GM12878 (cell line): ENCODE measurements around the gene GSS. TPM values are rescaled to one million over a fixed set of nuclear protein-coding genes. Genes with fewer than 3 reads are reported as not detected.

Experiments used
- ATAC-seq: fragments of 200-7000 bp; cut with Tn5 transposase; 3 replicates; pipeline ENCODE4 v1.9.1; 2020; ENCODE audit warnings: mild to moderate bottlenecking, moderate library complexity
- BruUV-seq: library from RNA; stranded (reverse); fragments of 400-500 nt; replicated peaks from 2 replicates; lab custom pipeline; 2021; lab: Mats Ljungman, UMichigan
- CTCF ChIA-PET: fragments of 300-600 bp; sonication (Branson Sonifier 250); formaldehyde crosslinking; extraction: SDS; loops from one replicate; lab custom pipeline; 2021; ENCODE audit warnings: inconsistent platforms; lab: Yijun Ruan, JAX
- POLR2A ChIA-PET: fragments of 350-600 bp; formaldehyde crosslinking; extraction: SDS; loops from one replicate; lab custom pipeline; 2021; ENCODE audit warnings: inconsistent platforms; lab: Charles Lee
- RAD21 ChIA-PET: fragments of 300-600 bp; sonication (Branson Sonifier 250); formaldehyde crosslinking; loops from one replicate; lab custom pipeline; 2023; ENCODE audit warnings: antibody characterized with exemption; ENCODE audit not compliant: unreplicated experiment; lab: Charles Lee
- SMC1A ChIA-PET: fragments of 300-600 bp; sonication (Branson Sonifier 250); formaldehyde crosslinking; loops from one replicate; lab custom pipeline; 2023; ENCODE audit not compliant: unreplicated experiment, uncharacterized antibody; lab: Charles Lee
- DNase-seq: peaks from one replicate; pipeline ENCODE4 v3.0.0-alpha.2; 2011; ENCODE audit warnings: low read depth, low spot score
- FAIRE-seq: peaks from 3 replicates; lab custom pipeline; 2011; peaks lifted over from hg19 to GRCh38; lab: Jason Lieb, UNC
- H2AFZ ChIP-seq: 2 replicates; pipeline ENCODE4 v1.6.0; 2011; ENCODE audit warnings: low read depth, low read length, control low read depth; ENCODE audit not compliant: control insufficient read depth
- H3K27ac ChIP-seq: 2 replicates; pipeline ENCODE4 v1.5.1; 2011; ENCODE audit warnings: control low read depth; ENCODE audit not compliant: control insufficient read depth, insufficient read depth
- H3K27me3 ChIP-seq, 2 experiments: replicated peaks in 1 of 2; 2 replicates each; pipeline versions ENCODE4 v1.6.0 to v1.6.1; 2011; ENCODE audit warnings: low read length in 1 of 2; ENCODE audit not compliant: control insufficient read depth in 2 of 2, insufficient read depth in 2 of 2
- H3K36me3 ChIP-seq, 2 experiments: 2 replicates each; pipeline ENCODE4 v1.5.1; 2011; ENCODE audit warnings: low read length in 1 of 2; ENCODE audit not compliant: control insufficient read depth in 2 of 2, insufficient read depth in 2 of 2
- H3K4me1 ChIP-seq: 2 replicates; pipeline ENCODE4 v1.6.1; 2011; ENCODE audit warnings: mild to moderate bottlenecking, low read length, moderate library complexity, mixed read lengths; ENCODE audit not compliant: control insufficient read depth, insufficient read depth
- H3K4me2 ChIP-seq: 2 replicates; pipeline ENCODE4 v1.6.0; 2011; ENCODE audit warnings: control low read depth; ENCODE audit not compliant: control insufficient read depth, insufficient read depth
- H3K4me3 ChIP-seq: fragments of 200-600 bp; sonication (generic); 2 replicates; pipeline ENCODE4 v1.5.1; 2016
- H3K79me2 ChIP-seq: 2 replicates; pipeline ENCODE4 v1.6.0; 2011; ENCODE audit warnings: low read length; ENCODE audit not compliant: control insufficient read depth, insufficient read depth
- H3K9ac ChIP-seq: 2 replicates; pipeline ENCODE4 v1.8.0; 2011; ENCODE audit warnings: low read length, control low read depth, mixed read lengths; ENCODE audit not compliant: control insufficient read depth, insufficient read depth
- H3K9me3 ChIP-seq: replicated peaks from 3 replicates; pipeline ENCODE4 v1.5.1; 2011; ENCODE audit warnings: mild to moderate bottlenecking, low read length; ENCODE audit not compliant: control insufficient read depth, insufficient read depth
- H4K20me1 ChIP-seq: 2 replicates; pipeline ENCODE4 v1.6.0; 2011; ENCODE audit not compliant: control insufficient read depth, insufficient read depth
- CBFB ChIP-seq: IDR thresholded peaks from 2 replicates; pipeline ENCODE4 v1.6.1; 2016; ENCODE audit warnings: antibody characterized with exemption, low read depth
- CBX3 ChIP-seq: fragments of 200-600 bp; sonication (generic); IDR thresholded peaks from 2 replicates; pipeline ENCODE4 v1.6.1; 2016; ENCODE audit warnings: low read depth, borderline replicate concordance
- CHD2 ChIP-seq: IDR thresholded peaks from 2 replicates; pipeline ENCODE4 v1.6.1; 2011; ENCODE audit warnings: low read depth, low read length, improper control_type of control experiment, borderline replicate concordance
- EP300 ChIP-seq, 2 experiments: fragments of 150-350 bp in 1 of 2; IDR thresholded peaks; 2 replicates each; pipeline ENCODE4 v1.6.1; 2011 to 2012; ENCODE audit warnings: low read depth in 2 of 2, low read length in 2 of 2, borderline replicate concordance in 1 of 2, improper control_type of control experiment in 1 of 2, inconsistent platforms in 1 of 2; ENCODE audit not compliant: control insufficient read depth in 1 of 2
- HDGF ChIP-seq: fragments of 450-650 bp; IDR thresholded peaks from 2 replicates; pipeline ENCODE4 v1.6.1; 2016; ENCODE audit warnings: antibody characterized with exemption
- MEF2A ChIP-seq: IDR thresholded peaks from 2 replicates; pipeline ENCODE4 v1.6.1; 2011; ENCODE audit warnings: low read depth, mild to moderate bottlenecking, low read length, moderate library complexity; ENCODE audit not compliant: insufficient read depth
- NFIC ChIP-seq: IDR thresholded peaks from 2 replicates; pipeline ENCODE4 v1.6.1; 2012; ENCODE audit warnings: low read depth, mild to moderate bottlenecking, inconsistent platforms, low read length, moderate library complexity
- PAX5 ChIP-seq: IDR thresholded peaks from 2 replicates; pipeline ENCODE4 v1.6.1; 2011; ENCODE audit warnings: low read depth, low read length, borderline replicate concordance
- PBX3 ChIP-seq: IDR thresholded peaks from 2 replicates; pipeline ENCODE4 v1.6.1; 2011; ENCODE audit warnings: mild to moderate bottlenecking, low read depth, low read length, moderate library complexity; ENCODE audit not compliant: insufficient replicate concordance
- SREBF2 ChIP-seq: IDR thresholded peaks from 2 replicates; pipeline ENCODE4 v1.6.1; 2012; ENCODE audit warnings: mild to moderate bottlenecking, low read length
- TARDBP ChIP-seq: IDR thresholded peaks from 2 replicates; pipeline ENCODE4 v1.6.1; 2016; ENCODE audit warnings: borderline replicate concordance
- YBX1 ChIP-seq: fragments of 450-650 bp; IDR thresholded peaks from 2 replicates; pipeline ENCODE4 v1.6.1; 2016; ENCODE audit warnings: antibody characterized with exemption
- ZNF207 ChIP-seq: fragments of 450-650 bp; IDR thresholded peaks from 2 replicates; pipeline ENCODE4 v1.6.1; 2014; ENCODE audit warnings: antibody characterized with exemption, mild to moderate bottlenecking, borderline replicate concordance
- ZNF274 ChIP-seq: IDR thresholded peaks from one replicate; pipeline ENCODE4 v1.8.0; 2011; ENCODE audit not compliant: insufficient read length, insufficient read depth
- WGBS: methylation state at CpG from one replicate; pipeline ENCODE4 v1.1.6; 2016; ENCODE audit warnings: low lambda C conversion rate; ENCODE audit not compliant: insufficient replicate concordance, insufficient coverage; ENCODE audit errors: missing lambda C conversion rate; 5-methylcytosine and 5-hydroxymethylcytosine counted together
- in situ Hi-C: fragments of 300-500 bp; cut with MboI; formaldehyde crosslinking; loops from 9 replicates; pipeline ENCODE4 v1.14.3; 2018; ENCODE audit warnings: mixed read lengths
- intact Hi-C: fragments of 100-400 bp; cut with micrococcal nuclease; formaldehyde crosslinking; loops from one replicate; pipeline ENCODE4 v1.14.2; 2022; ENCODE audit not compliant: unreplicated experiment
- polyA plus RNA-seq, 11 experiments: library from polyadenylated mRNA; depleted of rRNA in 4 of 11; unstranded in 6 of 11; stranded (reverse) in 5 of 11; fragments of >200 nt; fragmentation: Nextera tagmentation in 4 of 11; fragmentation: Illumina TruSeq in 1 of 11; extraction: Ambion mirVana in 4 of 11; extraction: Trizol in 1 of 11; gene quantifications; 1 replicate in 1 of 11; 2 replicates in 10 of 11; pipeline versions ENCODE4 v1.2.1 to v1.2.3, GENCODE V29; 2011 to 2016; ENCODE audit warnings: inconsistent platforms in 2 of 11, missing spikeins in 2 of 11, low read depth in 1 of 11
- total RNA-seq, 4 experiments: library from RNA; depleted of rRNA in 3 of 4; stranded (reverse); fragments of >200 nt in 3 of 4; fragmentation: Illumina TruSeq in 1 of 4; extraction: Trizol in 1 of 4; gene quantifications; 2 replicates each; pipeline versions ENCODE4 v1.2.1 to v1.2.3, GENCODE V29; 2013 to 2021
- TF ChIP-seq, protein P1 (sequence below): fragments of 450-650 bp; IDR thresholded peaks from 2 replicates; pipeline ENCODE4 v1.6.1; 2017; ENCODE audit warnings: antibody characterized with exemption, mild to moderate bottlenecking, moderate library complexity
- TF ChIP-seq, protein P2 (sequence below): fragments of 150-350 bp; IDR thresholded peaks from 2 replicates; pipeline ENCODE4 v1.6.1; 2016; ENCODE audit warnings: low read depth, low read length

The GSS gene
- total and polyA plus RNA-seq, 10 of the 15 experiments (the other 5 are each of a cell fraction or from before 2014, with no cell fraction given), result 12.7 to 120 (median 67.4) TPM

DNA sequence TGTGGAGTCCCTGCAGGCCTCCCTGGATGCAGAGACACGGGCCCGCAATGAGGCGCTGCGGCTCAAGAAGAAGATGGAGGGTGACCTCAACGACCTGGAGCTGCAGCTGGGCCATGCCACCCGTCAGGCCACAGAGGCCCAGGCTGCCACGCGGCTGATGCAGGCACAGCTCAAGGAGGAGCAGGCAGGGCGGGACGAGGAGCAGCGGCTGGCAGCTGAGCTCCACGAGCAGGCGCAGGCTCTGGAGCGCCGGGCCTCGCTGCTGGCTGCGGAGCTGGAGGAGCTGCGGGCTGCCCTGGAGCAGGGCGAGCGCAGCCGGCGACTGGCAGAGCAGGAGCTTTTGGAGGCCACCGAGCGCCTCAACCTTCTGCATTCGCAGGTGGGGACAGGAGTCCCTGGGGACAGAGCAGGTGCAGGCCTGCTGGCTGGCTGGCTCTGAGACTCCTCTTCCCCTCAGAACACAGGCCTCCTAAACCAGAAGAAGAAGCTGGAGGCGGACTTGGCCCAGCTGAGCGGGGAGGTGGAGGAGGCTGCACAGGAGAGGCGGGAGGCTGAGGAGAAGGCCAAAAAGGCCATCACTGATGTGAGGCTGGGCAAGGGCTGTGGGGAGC lies 44.8 kb upstream of the GSS start (continued):
- TF ChIP-seq, protein P1, sequence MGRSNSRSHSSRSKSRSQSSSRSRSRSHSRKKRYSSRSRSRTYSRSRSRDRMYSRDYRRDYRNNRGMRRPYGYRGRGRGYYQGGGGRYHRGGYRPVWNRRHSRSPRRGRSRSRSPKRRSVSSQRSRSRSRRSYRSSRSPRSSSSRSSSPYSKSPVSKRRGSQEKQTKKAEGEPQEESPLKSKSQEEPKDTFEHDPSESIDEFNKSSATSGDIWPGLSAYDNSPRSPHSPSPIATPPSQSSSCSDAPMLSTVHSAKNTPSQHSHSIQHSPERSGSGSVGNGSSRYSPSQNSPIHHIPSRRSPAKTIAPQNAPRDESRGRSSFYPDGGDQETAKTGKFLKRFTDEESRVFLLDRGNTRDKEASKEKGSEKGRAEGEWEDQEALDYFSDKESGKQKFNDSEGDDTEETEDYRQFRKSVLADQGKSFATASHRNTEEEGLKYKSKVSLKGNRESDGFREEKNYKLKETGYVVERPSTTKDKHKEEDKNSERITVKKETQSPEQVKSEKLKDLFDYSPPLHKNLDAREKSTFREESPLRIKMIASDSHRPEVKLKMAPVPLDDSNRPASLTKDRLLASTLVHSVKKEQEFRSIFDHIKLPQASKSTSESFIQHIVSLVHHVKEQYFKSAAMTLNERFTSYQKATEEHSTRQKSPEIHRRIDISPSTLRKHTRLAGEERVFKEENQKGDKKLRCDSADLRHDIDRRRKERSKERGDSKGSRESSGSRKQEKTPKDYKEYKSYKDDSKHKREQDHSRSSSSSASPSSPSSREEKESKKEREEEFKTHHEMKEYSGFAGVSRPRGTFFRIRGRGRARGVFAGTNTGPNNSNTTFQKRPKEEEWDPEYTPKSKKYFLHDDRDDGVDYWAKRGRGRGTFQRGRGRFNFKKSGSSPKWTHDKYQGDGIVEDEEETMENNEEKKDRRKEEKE, result no peak
- TF ChIP-seq, protein P2, sequence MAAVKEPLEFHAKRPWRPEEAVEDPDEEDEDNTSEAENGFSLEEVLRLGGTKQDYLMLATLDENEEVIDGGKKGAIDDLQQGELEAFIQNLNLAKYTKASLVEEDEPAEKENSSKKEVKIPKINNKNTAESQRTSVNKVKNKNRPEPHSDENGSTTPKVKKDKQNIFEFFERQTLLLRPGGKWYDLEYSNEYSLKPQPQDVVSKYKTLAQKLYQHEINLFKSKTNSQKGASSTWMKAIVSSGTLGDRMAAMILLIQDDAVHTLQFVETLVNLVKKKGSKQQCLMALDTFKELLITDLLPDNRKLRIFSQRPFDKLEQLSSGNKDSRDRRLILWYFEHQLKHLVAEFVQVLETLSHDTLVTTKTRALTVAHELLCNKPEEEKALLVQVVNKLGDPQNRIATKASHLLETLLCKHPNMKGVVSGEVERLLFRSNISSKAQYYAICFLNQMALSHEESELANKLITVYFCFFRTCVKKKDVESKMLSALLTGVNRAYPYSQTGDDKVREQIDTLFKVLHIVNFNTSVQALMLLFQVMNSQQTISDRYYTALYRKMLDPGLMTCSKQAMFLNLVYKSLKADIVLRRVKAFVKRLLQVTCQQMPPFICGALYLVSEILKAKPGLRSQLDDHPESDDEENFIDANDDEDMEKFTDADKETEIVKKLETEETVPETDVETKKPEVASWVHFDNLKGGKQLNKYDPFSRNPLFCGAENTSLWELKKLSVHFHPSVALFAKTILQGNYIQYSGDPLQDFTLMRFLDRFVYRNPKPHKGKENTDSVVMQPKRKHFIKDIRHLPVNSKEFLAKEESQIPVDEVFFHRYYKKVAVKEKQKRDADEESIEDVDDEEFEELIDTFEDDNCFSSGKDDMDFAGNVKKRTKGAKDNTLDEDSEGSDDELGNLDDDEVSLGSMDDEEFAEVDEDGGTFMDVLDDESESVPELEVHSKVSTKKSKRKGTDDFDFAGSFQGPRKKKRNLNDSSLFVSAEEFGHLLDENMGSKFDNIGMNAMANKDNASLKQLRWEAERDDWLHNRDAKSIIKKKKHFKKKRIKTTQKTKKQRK, result no peak
- no peak for TF ChIP-seq ZNF274

- 79% methylated on average over 10 of the region's 10 CpGs for WGBS
- Histone ChIP-seq H3K4me2 (no peak overlapping the region), H3K27me3 (no peaks in the 10 kb centered on the region), H4K20me1 (no peaks in the 10 kb centered on the region), H3K9me3 (no peaks in the 10 kb centered on the region), H3K4me3 (no peak overlapping the region), H3K9ac (no peak overlapping the region), H3K36me3 (peaks cover 3 to 39% of the 10 kb centered on the region in 2 experiments; a peak in 3 of 4 replicates), H3K27ac (no peak overlapping the region), H2AFZ (no peak overlapping the region), H3K4me1 (no peaks in the 10 kb centered on the region), H3K79me2 (no peaks in the 10 kb centered on the region)
- SMC1A ChIA-PET, result interaction anchor here (1.1 kb wide), 1 partner anchor 56 kb away, joined by 3 read pairs; no protein-coding TSS in a partner anchor
- POLR2A ChIA-PET, result no interaction called here
- in situ Hi-C loops (no loop called here), intact Hi-C loops (no loop called here)
- BruUV-seq, result no TSS peak
- RAD21 ChIA-PET, result no interaction called here
- CTCF ChIA-PET, result interaction anchor here (0.7 kb wide), 1 partner anchor 126 kb away, joined by 3 read pairs; no protein-coding TSS in a partner anchor
- DNase-seq (no peak), FAIRE-seq (no peak), ATAC-seq (no peak)
- TF ChIP-seq CHD2, result no peak
- TF ChIP-seq MEF2A, result no peak
- TF ChIP-seq PBX3, result no peak
- TF ChIP-seq YBX1, result no peak
- no peak for TF ChIP-seq CBFB
- TF ChIP-seq HDGF, result no peak
- no peak for TF ChIP-seq PAX5
- no peak for TF ChIP-seq NFIC
- TF ChIP-seq SREBF2, result no peak
- TF ChIP-seq EP300 (IDR thresholded peaks at IDR 0.05; ENCODE audit: borderline replicate concordance in 1 of 2, control insufficient read depth in 1 of 2, low read depth in 2 of 2, low read length in 2 of 2), result no peak
- no peak for TF ChIP-seq TARDBP
- TF ChIP-seq CBX3, result no peak
- TF ChIP-seq ZNF207, result no peak
Measured at GRCh38 chr20:34999782-35000181, 44.2 kb upstream of the GSS start.
